SH-SY5Y (cell line): ENCODE data around the gene GUSB.

Experiments
- GATA2 ChIP-seq: IDR thresholded peaks from 2 replicates; pipeline ENCODE4 v1.6.1; 2011; ENCODE audit warnings: mild to moderate bottlenecking, low read depth, low read length
- GATA3 ChIP-seq: IDR thresholded peaks from 2 replicates; pipeline ENCODE4 v1.6.1; 2011; ENCODE audit warnings: low read depth, mild to moderate bottlenecking, low read length, moderate library complexity

DNA sequence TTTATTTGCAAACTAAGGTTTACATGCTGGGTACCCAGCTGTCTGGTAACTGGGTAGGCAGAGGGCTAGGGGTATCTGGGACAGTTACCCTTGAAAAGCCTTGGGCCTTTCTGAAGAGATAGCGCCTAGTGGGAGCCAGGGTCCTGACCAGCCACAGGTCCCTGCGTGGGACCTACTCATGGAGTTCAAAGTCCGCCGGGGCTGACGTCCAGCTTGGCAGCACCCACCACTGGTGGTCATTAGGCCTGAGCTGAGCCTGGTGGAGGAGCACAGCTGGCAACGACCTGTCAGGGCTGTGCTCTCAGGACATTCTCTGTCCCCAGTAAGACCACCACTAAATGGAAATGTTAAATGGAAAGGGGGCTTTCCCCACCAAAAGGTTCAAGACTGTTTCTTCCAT lies 20.0 kb downstream of the GUSB start:
- TF ChIP-seq GATA2 (no peak), GATA3 (no peak)
